OCI-LY1 (cell line): ENCODE results near the gene CDH23.

Source experiments
- CTCF ChIP-seq: fragments of 200-600 bp; sonication (generic), shearing (Covaris generic); IDR thresholded peaks from 2 replicates; pipeline ENCODE4 v1.5.1; 2017; ENCODE audit warnings: mild to moderate bottlenecking, antibody characterized with exemption, low read length, moderate library complexity, mixed read lengths
- EZH2 ChIP-seq: fragments of 200-600 bp; sonication (generic), shearing (Covaris generic); IDR thresholded peaks from 2 replicates; pipeline ENCODE4 v1.8.0; 2017; ENCODE audit warnings: borderline replicate concordance, mixed run types, mild to moderate bottlenecking, antibody characterized with exemption, low read length, moderate library complexity, mixed read lengths

DNA sequence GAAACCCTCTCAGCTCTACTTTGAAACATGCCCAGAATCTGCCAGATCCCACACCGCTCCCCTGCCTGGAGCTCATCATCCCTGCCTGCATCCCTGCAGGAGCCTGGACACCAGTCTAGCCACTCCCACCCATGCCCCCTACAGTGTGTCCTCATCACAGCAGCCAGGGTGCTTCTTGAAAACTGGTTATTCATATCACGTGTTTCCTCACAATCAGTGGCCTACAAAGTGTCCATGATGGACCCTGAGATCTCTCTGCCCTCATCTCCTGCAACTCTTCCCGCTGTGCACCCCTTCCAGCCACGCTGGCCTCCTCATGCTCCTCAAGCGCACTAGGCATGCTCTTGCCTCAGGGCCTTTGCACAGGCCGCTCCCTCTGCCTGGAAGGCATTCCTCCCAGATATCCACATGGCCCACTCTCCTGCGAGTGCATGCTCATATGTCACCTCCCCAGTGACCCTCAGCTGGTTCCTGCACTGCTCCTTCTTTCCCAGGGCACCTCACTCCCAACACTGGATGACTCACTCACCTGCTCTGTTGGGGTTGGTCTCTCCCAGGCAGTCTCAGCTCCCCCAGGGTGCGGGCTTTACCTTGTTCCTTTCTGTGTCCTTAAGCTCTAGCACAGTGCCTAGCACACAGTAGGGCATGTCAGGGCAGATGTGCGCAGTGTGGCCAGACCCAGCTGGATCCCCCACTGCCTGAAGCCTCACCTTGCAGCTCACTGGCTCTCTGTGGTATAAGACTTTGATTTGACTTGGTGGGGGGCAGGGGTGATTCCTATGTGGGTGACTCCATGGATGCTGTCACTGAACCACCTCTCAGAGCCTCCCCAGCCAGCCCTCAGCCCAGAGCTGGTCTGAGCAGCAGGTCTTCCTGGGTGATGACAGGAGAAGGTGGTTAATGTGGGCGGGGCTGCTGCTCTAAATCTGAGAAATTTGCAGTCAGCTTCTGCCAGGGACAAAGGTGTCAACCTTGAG, 37.3 kb downstream of the CDH23 start:
- TF ChIP-seq CTCF: no peak
- TF ChIP-seq EZH2: no peak
